GM12873 (cell line): ENCODE measurements around the gene SMAD3.

ENCODE experiments used
- CTCF ChIP-seq: IDR thresholded peaks from 2 replicates; pipeline ENCODE4 v1.5.1; 2012; ENCODE audit warnings: low read depth, mild to moderate bottlenecking, moderate library complexity, low read length, control low read depth; ENCODE audit not compliant: insufficient read depth; ENCODE audit errors: missing control alignments

SMAD3 gene

GRCh38 chr15:67156426-67156825, 91.0 kb downstream of the SMAD3 start:
- TF ChIP-seq CTCF = no peak

GRCh38 chr15:67156834-67157233, 91.4 kb downstream of the SMAD3 start:
- TF ChIP-seq CTCF = no peak

GRCh38 chr15:67157521-67158252, 92.3 kb downstream of the SMAD3 start:
- no peak for TF ChIP-seq CTCF

GRCh38 chr15:67158367-67158766, 93.0 kb downstream of the SMAD3 start:
- TF ChIP-seq CTCF = no peak

- TF ChIP-seq CTCF = no peak
Observed at GRCh38 chr15:67161412-67161811, 96.0 kb downstream of the SMAD3 start.

- TF ChIP-seq CTCF = no peak
Observed at GRCh38 chr15:67161881-67162280, 96.5 kb downstream of the SMAD3 start.

- TF ChIP-seq CTCF = no peak
Observed at GRCh38 chr15:67163180-67163579, 97.8 kb downstream of the SMAD3 start.
